Neural cell (in vitro differentiated cells): ENCODE measurements around the gene CAPN8.

Source experiments
- EZH2 ChIP-seq: fragments of 200-600, 300-800 bp; shearing (Covaris generic), sonication (generic); IDR thresholded peaks from 2 replicates; pipeline ENCODE4 v1.6.1; 2014; ENCODE audit warnings: antibody characterized with exemption, low read length, borderline replicate concordance, mild to moderate bottlenecking; ENCODE audit not compliant: insufficient read depth, poor library complexity, severe bottlenecking
- MXI1 ChIP-seq: fragments of 450-650 bp; conservative IDR thresholded peaks from 2 replicates; pipeline ENCODE4 v1.6.1; 2014; ENCODE audit warnings: antibody characterized with exemption, mild to moderate bottlenecking; ENCODE audit not compliant: poor library complexity, severe bottlenecking
- POLR2AphosphoS5 ChIP-seq: IDR thresholded peaks from 2 replicates; pipeline ENCODE4 v1.6.1; 2012
- RAD21 ChIP-seq: fragments of 450-650 bp; conservative IDR thresholded peaks from 2 replicates; pipeline ENCODE4 v1.6.1; 2014; ENCODE audit warnings: antibody characterized with exemption, mild to moderate bottlenecking, moderate library complexity
- SMC3 ChIP-seq: fragments of 450-650 bp; conservative IDR thresholded peaks from 2 replicates; pipeline ENCODE4 v1.6.1; 2014; ENCODE audit warnings: antibody characterized with exemption, mild to moderate bottlenecking, moderate library complexity; ENCODE audit not compliant: poor library complexity
- TF ChIP-seq, protein P1 (sequence below): fragments of 450-650 bp; IDR thresholded peaks from 2 replicates; pipeline ENCODE4 v1.5.1; 2014; ENCODE audit warnings: antibody characterized with exemption, mild to moderate bottlenecking, moderate library complexity; ENCODE audit not compliant: poor library complexity, severe bottlenecking
- TF ChIP-seq, protein P2 (sequence below): IDR thresholded peaks from 2 replicates; pipeline ENCODE4 v1.6.1; 2012; ENCODE audit warnings: borderline replicate concordance

DNA sequence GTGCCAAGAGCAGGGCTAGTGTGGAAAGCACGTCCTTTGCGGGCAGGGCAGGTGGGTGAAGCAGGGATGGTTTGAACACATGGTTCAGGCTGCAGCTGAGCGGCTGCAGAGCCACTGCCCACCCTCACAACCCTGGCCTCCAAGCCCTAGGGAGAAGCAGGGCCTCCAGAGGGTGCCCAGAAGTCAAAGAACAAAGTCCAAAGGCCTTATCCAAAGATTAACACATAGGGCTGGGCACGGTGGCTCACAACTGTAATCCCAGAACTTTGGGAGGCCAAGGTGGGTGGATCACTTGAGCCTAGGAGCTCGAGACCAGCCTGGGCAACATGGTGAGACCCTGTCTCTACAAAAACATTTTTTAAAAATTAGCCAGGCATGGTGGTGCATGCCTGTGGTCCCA lies 46.8 kb downstream of the CAPN8 start:
- TF ChIP-seq RAD21 (no peak), POLR2AphosphoS5 (no peak), EZH2 (no peak), SMC3 (no peak), MXI1 (no peak)
- TF ChIP-seq, protein P1, sequence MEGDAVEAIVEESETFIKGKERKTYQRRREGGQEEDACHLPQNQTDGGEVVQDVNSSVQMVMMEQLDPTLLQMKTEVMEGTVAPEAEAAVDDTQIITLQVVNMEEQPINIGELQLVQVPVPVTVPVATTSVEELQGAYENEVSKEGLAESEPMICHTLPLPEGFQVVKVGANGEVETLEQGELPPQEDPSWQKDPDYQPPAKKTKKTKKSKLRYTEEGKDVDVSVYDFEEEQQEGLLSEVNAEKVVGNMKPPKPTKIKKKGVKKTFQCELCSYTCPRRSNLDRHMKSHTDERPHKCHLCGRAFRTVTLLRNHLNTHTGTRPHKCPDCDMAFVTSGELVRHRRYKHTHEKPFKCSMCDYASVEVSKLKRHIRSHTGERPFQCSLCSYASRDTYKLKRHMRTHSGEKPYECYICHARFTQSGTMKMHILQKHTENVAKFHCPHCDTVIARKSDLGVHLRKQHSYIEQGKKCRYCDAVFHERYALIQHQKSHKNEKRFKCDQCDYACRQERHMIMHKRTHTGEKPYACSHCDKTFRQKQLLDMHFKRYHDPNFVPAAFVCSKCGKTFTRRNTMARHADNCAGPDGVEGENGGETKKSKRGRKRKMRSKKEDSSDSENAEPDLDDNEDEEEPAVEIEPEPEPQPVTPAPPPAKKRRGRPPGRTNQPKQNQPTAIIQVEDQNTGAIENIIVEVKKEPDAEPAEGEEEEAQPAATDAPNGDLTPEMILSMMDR = no peak
- TF ChIP-seq, protein P2, sequence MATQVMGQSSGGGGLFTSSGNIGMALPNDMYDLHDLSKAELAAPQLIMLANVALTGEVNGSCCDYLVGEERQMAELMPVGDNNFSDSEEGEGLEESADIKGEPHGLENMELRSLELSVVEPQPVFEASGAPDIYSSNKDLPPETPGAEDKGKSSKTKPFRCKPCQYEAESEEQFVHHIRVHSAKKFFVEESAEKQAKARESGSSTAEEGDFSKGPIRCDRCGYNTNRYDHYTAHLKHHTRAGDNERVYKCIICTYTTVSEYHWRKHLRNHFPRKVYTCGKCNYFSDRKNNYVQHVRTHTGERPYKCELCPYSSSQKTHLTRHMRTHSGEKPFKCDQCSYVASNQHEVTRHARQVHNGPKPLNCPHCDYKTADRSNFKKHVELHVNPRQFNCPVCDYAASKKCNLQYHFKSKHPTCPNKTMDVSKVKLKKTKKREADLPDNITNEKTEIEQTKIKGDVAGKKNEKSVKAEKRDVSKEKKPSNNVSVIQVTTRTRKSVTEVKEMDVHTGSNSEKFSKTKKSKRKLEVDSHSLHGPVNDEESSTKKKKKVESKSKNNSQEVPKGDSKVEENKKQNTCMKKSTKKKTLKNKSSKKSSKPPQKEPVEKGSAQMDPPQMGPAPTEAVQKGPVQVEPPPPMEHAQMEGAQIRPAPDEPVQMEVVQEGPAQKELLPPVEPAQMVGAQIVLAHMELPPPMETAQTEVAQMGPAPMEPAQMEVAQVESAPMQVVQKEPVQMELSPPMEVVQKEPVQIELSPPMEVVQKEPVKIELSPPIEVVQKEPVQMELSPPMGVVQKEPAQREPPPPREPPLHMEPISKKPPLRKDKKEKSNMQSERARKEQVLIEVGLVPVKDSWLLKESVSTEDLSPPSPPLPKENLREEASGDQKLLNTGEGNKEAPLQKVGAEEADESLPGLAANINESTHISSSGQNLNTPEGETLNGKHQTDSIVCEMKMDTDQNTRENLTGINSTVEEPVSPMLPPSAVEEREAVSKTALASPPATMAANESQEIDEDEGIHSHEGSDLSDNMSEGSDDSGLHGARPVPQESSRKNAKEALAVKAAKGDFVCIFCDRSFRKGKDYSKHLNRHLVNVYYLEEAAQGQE = no peak
